ENCODE measurements around the gene ZBTB16. TPM values are rescaled to one million over a fixed set of nuclear protein-coding genes. Genes with fewer than 3 reads are reported as not detected.

Gene ZBTB16
- total RNA-seq, 1 experiment from 2014 or later = not detected

Other genes with a start within 250 kb of the ZBTB16 start
- gene USP28, start 184.1 kb upstream of the ZBTB16 start, total RNA-seq (2014; rRNA removed; shearing (Covaris generic)) = 15.9 and 16.8 TPM in 2 replicates
- not detected in 2 replicates for gene HTR3B, start 154.9 kb upstream of the ZBTB16 start, total RNA-seq (2014; rRNA removed; shearing (Covaris generic))
- gene HTR3A, start 84.6 kb upstream of the ZBTB16 start, total RNA-seq (2014; rRNA removed; shearing (Covaris generic)) = not detected in 2 replicates
- gene NNMT, start 236.7 kb downstream of the ZBTB16 start, total RNA-seq (2014; rRNA removed; shearing (Covaris generic)) = 109 and 204 TPM in 2 replicates

All from A172 (cell line).